ENCODE measurements around the gene PARVB. TPM values are rescaled to one million over a fixed set of nuclear protein-coding genes. Genes with fewer than 3 reads are reported as not detected.

PARVB gene
- total and polyA plus RNA-seq, 9 of the 15 experiments (the other 6 are each of a cell fraction or from before 2014, with no cell fraction given): 1.1 to 59.2 (median 29.2) TPM

- no peak for TF ChIP-seq BHLHE40 (IDR thresholded peaks at IDR 0.05; ENCODE audit: low read length)
- TF ChIP-seq CBX8 (IDR thresholded peaks at IDR 0.05; ENCODE audit: borderline replicate concordance, extremely low read depth, low read depth, low read length, poor library complexity, severe bottlenecking): no peak
- TF ChIP-seq KDM4B (IDR thresholded peaks at IDR 0.05; ENCODE audit: borderline replicate concordance in 2 of 2, low read depth in 1 of 2): no peak
Measured at GRCh38 chr22:43980996-43981395, 43.1 kb upstream of the PARVB start (continued).

- no peak for DNase-seq (ENCODE audit: extremely low read depth in 1 of 4, low spot score in 3 of 4)
- in situ Hi-C loops (cut with MboI): no loop called here
- Histone ChIP-seq H3K9ac (ENCODE audit: insufficient read depth in 1 of 2, low read depth in 2 of 2, low read length in 2 of 2) (no peak overlapping the region), H4K20me1 (replicated peaks; ENCODE audit: control insufficient read depth, insufficient read depth, low read length) (no peaks in the 10 kb centered on the region), H3K9me1 (ENCODE audit: control insufficient read depth, insufficient read depth, low read length) (no peaks in the 10 kb centered on the region), H3K4me2 (ENCODE audit: insufficient read depth, low read length) (no peak overlapping the region), H3K4me1 (replicated peaks in 1 of 2; ENCODE audit: control insufficient read depth in 2 of 2, insufficient read depth in 2 of 2, low read length in 2 of 2) (peaks cover 0 to 7% of the 10 kb centered on the region in 2 experiments; a peak in 3 of 5 replicates), H3K79me2 (ENCODE audit: control insufficient read depth, insufficient read depth, low read length) (no peaks in the 10 kb centered on the region), H2AFZ (ENCODE audit: low read depth, low read length) (no peak overlapping the region), H3K27ac (ENCODE audit: extremely low read depth, low read depth, low read length) (no peak overlapping the region; the same call in 2 of the 3 replicates), H3K27me3 (ENCODE audit: control insufficient read depth in 2 of 2, insufficient read depth in 2 of 2, low read length in 2 of 2) (no peaks in the 10 kb centered on the region), H3K4me3 (no peak overlapping the region), H3K36me3 (ENCODE audit: control insufficient read depth, insufficient read depth, low read length) (peaks cover 70% of the 10 kb centered on the region), H3K9me3 (replicated peaks; ENCODE audit: control insufficient read depth, insufficient read depth, low read depth, low read length) (no peaks in the 10 kb centered on the region)
- no peak for ATAC-seq
- BruUV-seq (replicated peaks): no TSS peak
- ChIA-PET CTCF (ENCODE audit: low intra/inter-chr PET ratio) (no interaction called here), POLR2A (interaction anchor here (1.0 kb wide), 2 partner anchors 9 to 11 kb away, joined by 3 to 5 read pairs; no protein-coding TSS in a partner anchor)
- WGBS (ENCODE audit: insufficient coverage, low coverage, missing lambda C conversion rate): 97% methylated on average over 14 of the region's 16 CpGs
- no peak for FAIRE-seq
- intact Hi-C loops (cut with micrococcal nuclease): no loop called here
- TF ChIP-seq HIVEP1 (CRISPR knock-in tag; IDR thresholded peaks at IDR 0.05): no peak
- TF ChIP-seq, protein P1, sequence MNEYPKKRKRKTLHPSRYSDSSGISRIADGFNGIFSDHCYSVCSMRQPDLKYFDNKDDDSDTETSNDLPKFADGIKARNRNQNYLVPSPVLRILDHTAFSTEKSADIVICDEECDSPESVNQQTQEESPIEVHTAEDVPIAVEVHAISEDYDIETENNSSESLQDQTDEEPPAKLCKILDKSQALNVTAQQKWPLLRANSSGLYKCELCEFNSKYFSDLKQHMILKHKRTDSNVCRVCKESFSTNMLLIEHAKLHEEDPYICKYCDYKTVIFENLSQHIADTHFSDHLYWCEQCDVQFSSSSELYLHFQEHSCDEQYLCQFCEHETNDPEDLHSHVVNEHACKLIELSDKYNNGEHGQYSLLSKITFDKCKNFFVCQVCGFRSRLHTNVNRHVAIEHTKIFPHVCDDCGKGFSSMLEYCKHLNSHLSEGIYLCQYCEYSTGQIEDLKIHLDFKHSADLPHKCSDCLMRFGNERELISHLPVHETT (CRISPR knock-in tag; conservative IDR thresholded peaks at IDR 0.05 in 1 of 2, IDR thresholded peaks at IDR 0.05 in 1 of 2): no peak
- no peak for TF ChIP-seq IFI16 (CRISPR knock-in tag; IDR thresholded peaks at IDR 0.05)
- no peak for TF ChIP-seq NCOA4 (IDR thresholded peaks at IDR 0.05; ENCODE audit: partially characterized antibody)
- no peak for TF ChIP-seq ZNF740 (CRISPR knock-in tag; IDR thresholded peaks at IDR 0.05)
- TF ChIP-seq ZNF740 (tag; IDR thresholded peaks at IDR 0.05): no peak
- no peak for TF ChIP-seq ZNF445 (CRISPR knock-in tag; IDR thresholded peaks at IDR 0.05; ENCODE audit: low read depth)
- TF ChIP-seq ARID2 (IDR thresholded peaks at IDR 0.05): no peak
- no peak for TF ChIP-seq CBX2 (IDR thresholded peaks at IDR 0.05; ENCODE audit: insufficient read depth, low read length, poor library complexity, severe bottlenecking)
- no peak for TF ChIP-seq KHSRP (IDR thresholded peaks at IDR 0.05)
- TF ChIP-seq CBX5 (IDR thresholded peaks at IDR 0.05; ENCODE audit: borderline replicate concordance, low read depth): no peak
- no peak for TF ChIP-seq LEF1 (IDR thresholded peaks at IDR 0.05)
- no peak for TF ChIP-seq ZNF75A (CRISPR knock-in tag; IDR thresholded peaks at IDR 0.05)
- TF ChIP-seq, protein P2, sequence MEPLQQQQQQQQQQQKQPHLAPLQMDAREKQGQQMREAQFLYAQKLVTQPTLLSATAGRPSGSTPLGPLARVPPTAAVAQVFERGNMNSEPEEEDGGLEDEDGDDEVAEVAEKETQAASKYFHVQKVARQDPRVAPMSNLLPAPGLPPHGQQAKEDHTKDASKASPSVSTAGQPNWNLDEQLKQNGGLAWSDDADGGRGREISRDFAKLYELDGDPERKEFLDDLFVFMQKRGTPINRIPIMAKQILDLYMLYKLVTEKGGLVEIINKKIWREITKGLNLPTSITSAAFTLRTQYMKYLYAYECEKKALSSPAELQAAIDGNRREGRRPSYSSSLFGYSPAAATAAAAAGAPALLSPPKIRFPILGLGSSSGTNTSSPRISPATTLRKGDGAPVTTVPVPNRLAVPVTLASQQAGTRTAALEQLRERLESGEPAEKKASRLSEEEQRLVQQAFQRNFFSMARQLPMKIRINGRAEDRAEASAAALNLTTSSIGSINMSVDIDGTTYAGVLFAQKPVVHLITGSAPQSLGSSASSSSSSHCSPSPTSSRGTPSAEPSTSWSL (CRISPR knock-in tag; IDR thresholded peaks at IDR 0.05; ENCODE audit: borderline replicate concordance): no peak
- no peak for TF ChIP-seq BRD4 (IDR thresholded peaks at IDR 0.05)
Measured at GRCh38 chr22:43983808-43984207, 40.3 kb upstream of the PARVB start.
